GM12878 (cell line): Measurements from ENCODE around the gene RAB9B. TPM values are rescaled to one million over a fixed set of nuclear protein-coding genes. Genes with fewer than 3 reads are reported as not detected.

Experiments
- ATAC-seq: fragments of 200-7000 bp; cut with Tn5 transposase; 3 replicates; pipeline ENCODE4 v1.9.1; 2020; ENCODE audit warnings: mild to moderate bottlenecking, moderate library complexity
- BruUV-seq: library from RNA; stranded (reverse); fragments of 400-500 nt; replicated peaks from 2 replicates; lab custom pipeline; 2021; lab: Mats Ljungman, UMichigan
- CTCF ChIA-PET: fragments of 300-600 bp; sonication (Branson Sonifier 250); formaldehyde crosslinking; extraction: SDS; loops from one replicate; lab custom pipeline; 2021; ENCODE audit warnings: inconsistent platforms; lab: Yijun Ruan, JAX
- POLR2A ChIA-PET: fragments of 350-600 bp; formaldehyde crosslinking; extraction: SDS; loops from one replicate; lab custom pipeline; 2021; ENCODE audit warnings: inconsistent platforms; lab: Charles Lee
- RAD21 ChIA-PET: fragments of 300-600 bp; sonication (Branson Sonifier 250); formaldehyde crosslinking; loops from one replicate; lab custom pipeline; 2023; ENCODE audit warnings: antibody characterized with exemption; ENCODE audit not compliant: unreplicated experiment; lab: Charles Lee
- SMC1A ChIA-PET: fragments of 300-600 bp; sonication (Branson Sonifier 250); formaldehyde crosslinking; loops from one replicate; lab custom pipeline; 2023; ENCODE audit not compliant: unreplicated experiment, uncharacterized antibody; lab: Charles Lee
- DNase-seq: peaks from one replicate; pipeline ENCODE4 v3.0.0-alpha.2; 2011; ENCODE audit warnings: low read depth, low spot score
- FAIRE-seq: peaks from 3 replicates; lab custom pipeline; 2011; peaks lifted over from hg19 to GRCh38; lab: Jason Lieb, UNC
- H2AFZ ChIP-seq: 2 replicates; pipeline ENCODE4 v1.6.0; 2011; ENCODE audit warnings: low read depth, low read length, control low read depth; ENCODE audit not compliant: control insufficient read depth
- H3K27ac ChIP-seq: 2 replicates; pipeline ENCODE4 v1.5.1; 2011; ENCODE audit warnings: control low read depth; ENCODE audit not compliant: control insufficient read depth, insufficient read depth
- H3K27me3 ChIP-seq, 2 experiments: replicated peaks in 1 of 2; 2 replicates each; pipeline versions ENCODE4 v1.6.0 to v1.6.1; 2011; ENCODE audit warnings: low read length in 1 of 2; ENCODE audit not compliant: control insufficient read depth in 2 of 2, insufficient read depth in 2 of 2
- H3K36me3 ChIP-seq, 2 experiments: 2 replicates each; pipeline ENCODE4 v1.5.1; 2011; ENCODE audit warnings: low read length in 1 of 2; ENCODE audit not compliant: control insufficient read depth in 2 of 2, insufficient read depth in 2 of 2
- H3K4me1 ChIP-seq: 2 replicates; pipeline ENCODE4 v1.6.1; 2011; ENCODE audit warnings: mild to moderate bottlenecking, low read length, moderate library complexity, mixed read lengths; ENCODE audit not compliant: control insufficient read depth, insufficient read depth
- H3K4me2 ChIP-seq: 2 replicates; pipeline ENCODE4 v1.6.0; 2011; ENCODE audit warnings: control low read depth; ENCODE audit not compliant: control insufficient read depth, insufficient read depth
- H3K4me3 ChIP-seq: fragments of 200-600 bp; sonication (generic); 2 replicates; pipeline ENCODE4 v1.5.1; 2016
- H3K79me2 ChIP-seq: 2 replicates; pipeline ENCODE4 v1.6.0; 2011; ENCODE audit warnings: low read length; ENCODE audit not compliant: control insufficient read depth, insufficient read depth
- H3K9ac ChIP-seq: 2 replicates; pipeline ENCODE4 v1.8.0; 2011; ENCODE audit warnings: low read length, control low read depth, mixed read lengths; ENCODE audit not compliant: control insufficient read depth, insufficient read depth
- H3K9me3 ChIP-seq: replicated peaks from 3 replicates; pipeline ENCODE4 v1.5.1; 2011; ENCODE audit warnings: mild to moderate bottlenecking, low read length; ENCODE audit not compliant: control insufficient read depth, insufficient read depth
- H4K20me1 ChIP-seq: 2 replicates; pipeline ENCODE4 v1.6.0; 2011; ENCODE audit not compliant: control insufficient read depth, insufficient read depth
- BHLHE40 ChIP-seq, 2 experiments: fragments of 450-650 bp in 1 of 2; IDR thresholded peaks; 2 replicates each; pipeline ENCODE4 v1.6.1; 2011 to 2017; ENCODE audit warnings: low read depth in 2 of 2, borderline replicate concordance in 1 of 2, improper control_type of control experiment in 1 of 2, low read length in 1 of 2, mild to moderate bottlenecking in 1 of 2
- BMI1 ChIP-seq: fragments of 450-650 bp; IDR thresholded peaks from 2 replicates; pipeline ENCODE4 v1.6.1; 2016; ENCODE audit warnings: mild to moderate bottlenecking, moderate library complexity, borderline replicate concordance
- DPF2 ChIP-seq: fragments of 450-650 bp; IDR thresholded peaks from 2 replicates; pipeline ENCODE4 v1.6.1; 2017; ENCODE audit warnings: mild to moderate bottlenecking
- EED ChIP-seq: sonication (generic); IDR thresholded peaks from 2 replicates; pipeline ENCODE4 v1.6.1; 2016; ENCODE audit warnings: antibody characterized with exemption, low read depth
- ESRRA ChIP-seq: IDR thresholded peaks from 2 replicates; pipeline ENCODE4 v1.6.1; 2012; ENCODE audit warnings: mild to moderate bottlenecking, low read length, improper control_type of control experiment
- HDGF ChIP-seq: fragments of 450-650 bp; IDR thresholded peaks from 2 replicates; pipeline ENCODE4 v1.6.1; 2016; ENCODE audit warnings: antibody characterized with exemption
- IKZF2 ChIP-seq, 2 experiments: fragments of 450-650 bp; IDR thresholded peaks; 2 replicates each; pipeline ENCODE4 v1.6.1; 2017; ENCODE audit warnings: mild to moderate bottlenecking in 2 of 2, moderate library complexity in 2 of 2
- KAT2A ChIP-seq: conservative IDR thresholded peaks from 2 replicates; pipeline ENCODE4 v1.6.1; 2011; ENCODE audit warnings: low read depth, low read length; ENCODE audit not compliant: control insufficient read depth
- MEF2B ChIP-seq: fragments of 450-650 bp; IDR thresholded peaks from 2 replicates; pipeline ENCODE4 v1.6.1; 2018; ENCODE audit warnings: mild to moderate bottlenecking, moderate library complexity; ENCODE audit not compliant: partially characterized antibody, poor library complexity, severe bottlenecking
- RBBP5 ChIP-seq: fragments of 200-600 bp; sonication (generic); conservative IDR thresholded peaks from 2 replicates; pipeline ENCODE4 v1.6.1; 2016
- TBL1XR1 ChIP-seq: IDR thresholded peaks from 2 replicates; pipeline ENCODE4 v1.6.1; 2012; ENCODE audit warnings: low read depth, low read length, improper control_type of control experiment
- WGBS: methylation state at CpG from one replicate; pipeline ENCODE4 v1.1.6; 2016; ENCODE audit warnings: low lambda C conversion rate; ENCODE audit not compliant: insufficient replicate concordance, insufficient coverage; ENCODE audit errors: missing lambda C conversion rate; 5-methylcytosine and 5-hydroxymethylcytosine counted together
- in situ Hi-C: fragments of 300-500 bp; cut with MboI; formaldehyde crosslinking; loops from 9 replicates; pipeline ENCODE4 v1.14.3; 2018; ENCODE audit warnings: mixed read lengths
- intact Hi-C: fragments of 100-400 bp; cut with micrococcal nuclease; formaldehyde crosslinking; loops from one replicate; pipeline ENCODE4 v1.14.2; 2022; ENCODE audit not compliant: unreplicated experiment
- polyA plus RNA-seq, 11 experiments: library from polyadenylated mRNA; depleted of rRNA in 4 of 11; unstranded in 6 of 11; stranded (reverse) in 5 of 11; fragments of >200 nt; fragmentation: Nextera tagmentation in 4 of 11; fragmentation: Illumina TruSeq in 1 of 11; extraction: Ambion mirVana in 4 of 11; extraction: Trizol in 1 of 11; gene quantifications; 1 replicate in 1 of 11; 2 replicates in 10 of 11; pipeline versions ENCODE4 v1.2.1 to v1.2.3, GENCODE V29; 2011 to 2016; ENCODE audit warnings: inconsistent platforms in 2 of 11, missing spikeins in 2 of 11, low read depth in 1 of 11
- total RNA-seq, 4 experiments: library from RNA; depleted of rRNA in 3 of 4; stranded (reverse); fragments of >200 nt in 3 of 4; fragmentation: Illumina TruSeq in 1 of 4; extraction: Trizol in 1 of 4; gene quantifications; 2 replicates each; pipeline versions ENCODE4 v1.2.1 to v1.2.3, GENCODE V29; 2013 to 2021
- TF ChIP-seq, protein P1 (sequence below): fragments of 450-650 bp; formaldehyde crosslinking; IDR thresholded peaks from 2 replicates; pipeline ENCODE4 v1.4.0; 2022; ENCODE audit warnings: mild to moderate bottlenecking, moderate library complexity
- TF ChIP-seq, protein P2 (sequence below): IDR thresholded peaks from 2 replicates; pipeline ENCODE4 v1.6.1; 2011; ENCODE audit warnings: borderline replicate concordance, low read depth, mild to moderate bottlenecking, moderate library complexity, low read length; ENCODE audit not compliant: insufficient read depth, poor library complexity, severe bottlenecking
- TF ChIP-seq, protein P3 (sequence below): IDR thresholded peaks from 2 replicates; pipeline ENCODE4 v1.6.1; 2012; ENCODE audit warnings: low read depth, low read length, improper control_type of control experiment
- TF ChIP-seq, protein P4 (sequence below): fragments of 450-650 bp; IDR thresholded peaks from 2 replicates; pipeline ENCODE4 v1.6.1; 2016; ENCODE audit warnings: mild to moderate bottlenecking
- TF ChIP-seq, protein P5 (sequence below): fragments of 450-650 bp; IDR thresholded peaks from 2 replicates; pipeline ENCODE4 v1.6.1; 2017; ENCODE audit warnings: mild to moderate bottlenecking

The RAB9B gene
- total and polyA plus RNA-seq, 10 of the 15 experiments (the other 5 are each of a cell fraction or from before 2014, with no cell fraction given): 0.05 to 0.30 (median 0.19) TPM

DNA sequence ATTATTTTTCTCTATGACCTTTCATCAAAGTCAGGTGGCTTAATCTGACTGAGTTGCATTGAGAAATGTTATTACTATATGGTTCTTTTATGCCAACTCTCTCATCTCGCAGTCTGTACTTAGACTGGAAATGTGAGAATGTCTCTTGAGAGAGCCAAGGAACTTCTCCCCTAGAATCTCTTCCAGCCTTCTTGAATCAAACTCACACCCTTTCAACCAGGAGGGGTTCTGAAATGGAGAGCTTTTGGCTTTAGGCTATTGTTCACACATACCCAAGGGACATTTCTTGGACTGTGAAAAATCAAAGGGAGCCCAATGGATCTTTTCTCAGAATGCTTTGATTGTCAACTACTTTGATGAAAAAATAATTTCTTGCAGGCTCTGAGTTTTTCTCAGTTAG, 50.4 kb downstream of the RAB9B start:
- ChIA-PET CTCF (no interaction called here), POLR2A (no interaction called here), SMC1A (no interaction called here), RAD21 (no interaction called here)
- Histone ChIP-seq H3K79me2 (no peaks in the 10 kb centered on the region), H3K4me3 (no peak overlapping the region), H3K4me1 (no peaks in the 10 kb centered on the region), H2AFZ (no peak overlapping the region), H3K4me2 (no peak overlapping the region), H3K9me3 (no peaks in the 10 kb centered on the region), H3K9ac (no peak overlapping the region), H3K27me3 (peaks cover 0 to 2% of the 10 kb centered on the region in 2 experiments; a peak in 3 of 4 replicates), H3K27ac (no peak overlapping the region), H4K20me1 (no peaks in the 10 kb centered on the region), H3K36me3 (no peaks in the 10 kb centered on the region)
- DNase-seq: no peak
- in situ Hi-C loops: no loop called here
- no peak for FAIRE-seq
- no peak for TF ChIP-seq IKZF2 (IDR thresholded peaks at IDR 0.05)
- no peak for TF ChIP-seq MEF2B
- TF ChIP-seq, protein P1, sequence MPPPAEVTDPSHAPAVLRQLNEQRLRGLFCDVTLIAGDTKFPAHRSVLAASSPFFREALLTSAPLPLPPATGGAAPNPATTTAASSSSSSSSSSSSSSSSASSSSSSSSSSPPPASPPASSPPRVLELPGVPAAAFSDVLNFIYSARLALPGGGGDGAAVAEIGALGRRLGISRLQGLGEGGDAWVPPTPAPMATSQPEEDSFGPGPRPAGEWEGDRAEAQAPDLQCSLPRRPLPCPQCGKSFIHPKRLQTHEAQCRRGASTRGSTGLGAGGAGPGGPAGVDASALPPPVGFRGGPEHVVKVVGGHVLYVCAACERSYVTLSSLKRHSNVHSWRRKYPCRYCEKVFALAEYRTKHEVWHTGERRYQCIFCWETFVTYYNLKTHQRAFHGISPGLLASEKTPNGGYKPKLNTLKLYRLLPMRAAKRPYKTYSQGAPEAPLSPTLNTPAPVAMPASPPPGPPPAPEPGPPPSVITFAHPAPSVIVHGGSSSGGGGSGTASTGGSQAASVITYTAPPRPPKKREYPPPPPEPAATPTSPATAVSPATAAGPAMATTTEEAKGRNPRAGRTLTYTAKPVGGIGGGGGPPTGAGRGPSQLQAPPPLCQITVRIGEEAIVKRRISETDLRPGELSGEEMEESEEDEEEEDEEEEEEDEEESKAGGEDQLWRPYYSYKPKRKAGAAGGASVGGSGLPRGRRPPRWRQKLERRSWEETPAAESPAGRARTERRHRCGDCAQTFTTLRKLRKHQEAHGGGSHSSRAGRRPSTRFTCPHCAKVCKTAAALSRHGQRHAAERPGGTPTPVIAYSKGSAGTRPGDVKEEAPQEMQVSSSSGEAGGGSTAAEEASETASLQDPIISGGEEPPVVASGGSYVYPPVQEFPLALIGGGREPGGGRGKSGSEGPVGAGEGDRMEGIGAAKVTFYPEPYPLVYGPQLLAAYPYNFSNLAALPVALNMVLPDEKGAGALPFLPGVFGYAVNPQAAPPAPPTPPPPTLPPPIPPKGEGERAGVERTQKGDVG (CRISPR knock-in tag): no peak
- TF ChIP-seq, protein P2, sequence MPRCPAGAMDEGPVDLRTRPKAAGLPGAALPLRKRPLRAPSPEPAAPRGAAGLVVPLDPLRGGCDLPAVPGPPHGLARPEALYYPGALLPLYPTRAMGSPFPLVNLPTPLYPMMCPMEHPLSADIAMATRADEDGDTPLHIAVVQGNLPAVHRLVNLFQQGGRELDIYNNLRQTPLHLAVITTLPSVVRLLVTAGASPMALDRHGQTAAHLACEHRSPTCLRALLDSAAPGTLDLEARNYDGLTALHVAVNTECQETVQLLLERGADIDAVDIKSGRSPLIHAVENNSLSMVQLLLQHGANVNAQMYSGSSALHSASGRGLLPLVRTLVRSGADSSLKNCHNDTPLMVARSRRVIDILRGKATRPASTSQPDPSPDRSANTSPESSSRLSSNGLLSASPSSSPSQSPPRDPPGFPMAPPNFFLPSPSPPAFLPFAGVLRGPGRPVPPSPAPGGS: no peak
- TF ChIP-seq DPF2: no peak
- TF ChIP-seq, protein P3, sequence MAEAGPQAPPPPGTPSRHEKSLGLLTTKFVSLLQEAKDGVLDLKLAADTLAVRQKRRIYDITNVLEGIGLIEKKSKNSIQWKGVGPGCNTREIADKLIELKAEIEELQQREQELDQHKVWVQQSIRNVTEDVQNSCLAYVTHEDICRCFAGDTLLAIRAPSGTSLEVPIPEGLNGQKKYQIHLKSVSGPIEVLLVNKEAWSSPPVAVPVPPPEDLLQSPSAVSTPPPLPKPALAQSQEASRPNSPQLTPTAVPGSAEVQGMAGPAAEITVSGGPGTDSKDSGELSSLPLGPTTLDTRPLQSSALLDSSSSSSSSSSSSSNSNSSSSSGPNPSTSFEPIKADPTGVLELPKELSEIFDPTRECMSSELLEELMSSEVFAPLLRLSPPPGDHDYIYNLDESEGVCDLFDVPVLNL: no peak
- no peak for TF ChIP-seq RBBP5
- TF ChIP-seq ESRRA: no peak
- TF ChIP-seq BHLHE40 (IDR thresholded peaks at IDR 0.05; ENCODE audit: borderline replicate concordance in 1 of 2, low read depth in 2 of 2, low read length in 1 of 2): no peak
- no peak for TF ChIP-seq HDGF
- no peak for TF ChIP-seq KAT2A
- TF ChIP-seq, protein P4, sequence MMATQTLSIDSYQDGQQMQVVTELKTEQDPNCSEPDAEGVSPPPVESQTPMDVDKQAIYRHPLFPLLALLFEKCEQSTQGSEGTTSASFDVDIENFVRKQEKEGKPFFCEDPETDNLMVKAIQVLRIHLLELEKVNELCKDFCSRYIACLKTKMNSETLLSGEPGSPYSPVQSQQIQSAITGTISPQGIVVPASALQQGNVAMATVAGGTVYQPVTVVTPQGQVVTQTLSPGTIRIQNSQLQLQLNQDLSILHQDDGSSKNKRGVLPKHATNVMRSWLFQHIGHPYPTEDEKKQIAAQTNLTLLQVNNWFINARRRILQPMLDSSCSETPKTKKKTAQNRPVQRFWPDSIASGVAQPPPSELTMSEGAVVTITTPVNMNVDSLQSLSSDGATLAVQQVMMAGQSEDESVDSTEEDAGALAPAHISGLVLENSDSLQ: no peak
- TF ChIP-seq EED: no peak
- TF ChIP-seq BMI1: no peak
- TF ChIP-seq, protein P5, sequence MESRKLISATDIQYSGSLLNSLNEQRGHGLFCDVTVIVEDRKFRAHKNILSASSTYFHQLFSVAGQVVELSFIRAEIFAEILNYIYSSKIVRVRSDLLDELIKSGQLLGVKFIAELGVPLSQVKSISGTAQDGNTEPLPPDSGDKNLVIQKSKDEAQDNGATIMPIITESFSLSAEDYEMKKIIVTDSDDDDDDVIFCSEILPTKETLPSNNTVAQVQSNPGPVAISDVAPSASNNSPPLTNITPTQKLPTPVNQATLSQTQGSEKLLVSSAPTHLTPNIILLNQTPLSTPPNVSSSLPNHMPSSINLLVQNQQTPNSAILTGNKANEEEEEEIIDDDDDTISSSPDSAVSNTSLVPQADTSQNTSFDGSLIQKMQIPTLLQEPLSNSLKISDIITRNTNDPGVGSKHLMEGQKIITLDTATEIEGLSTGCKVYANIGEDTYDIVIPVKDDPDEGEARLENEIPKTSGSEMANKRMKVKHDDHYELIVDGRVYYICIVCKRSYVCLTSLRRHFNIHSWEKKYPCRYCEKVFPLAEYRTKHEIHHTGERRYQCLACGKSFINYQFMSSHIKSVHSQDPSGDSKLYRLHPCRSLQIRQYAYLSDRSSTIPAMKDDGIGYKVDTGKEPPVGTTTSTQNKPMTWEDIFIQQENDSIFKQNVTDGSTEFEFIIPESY: no peak
- TF ChIP-seq TBL1XR1: no peak
- BruUV-seq: no TSS peak
- 6% methylated on average over 1 of the region's 1 CpG for WGBS
- no peak for ATAC-seq
- intact Hi-C loops: no loop called here
